Panc1 (cell line): ENCODE data around the gene OVCH2. TPM values are rescaled to one million over a fixed set of nuclear protein-coding genes. Genes with fewer than 3 reads are reported as not detected.

Experiments used
- ATAC-seq: fragments of 200-7000 bp; cut with Tn5 transposase; 2 replicates; pipeline ENCODE4 v1.9.1; 2020; ENCODE audit warnings: mild to moderate bottlenecking, moderate library complexity
- BruUV-seq: library from RNA; stranded (reverse); fragments of 400-500 nt; replicated peaks from 2 replicates; lab custom pipeline; 2021; lab: Mats Ljungman, UMichigan
- CTCF ChIA-PET: fragments of 300-600 bp; sonication (Branson Sonifier 250); formaldehyde crosslinking; loops from one replicate; lab custom pipeline; 2022; ENCODE audit warnings: antibody characterized with exemption; lab: Charles Lee
- POLR2A ChIA-PET: fragments of 300-600 bp; sonication (Branson Sonifier 250); formaldehyde crosslinking; loops from one replicate; lab custom pipeline; 2022; ENCODE audit warnings: antibody characterized with exemption; lab: Charles Lee
- DNase-seq: peaks from one replicate; pipeline ENCODE4 v3.0.0-alpha.2; 2010; ENCODE audit warnings: low read depth, low spot score
- H3K27ac ChIP-seq: 2 replicates; pipeline ENCODE4 v1.5.1; 2011; ENCODE audit warnings: mild to moderate bottlenecking, low read length, inconsistent platforms
- H3K27me3 ChIP-seq: fragments of 200-500 bp; sonication (Bioruptor generic); 2 replicates; pipeline ENCODE4 v1.6.0; 2014; ENCODE audit warnings: low read length, inconsistent platforms; ENCODE audit not compliant: control insufficient read depth, insufficient read depth
- H3K36me3 ChIP-seq: fragments of 200-500 bp; sonication (Bioruptor generic); 2 replicates; pipeline ENCODE4 v1.5.1; 2014; ENCODE audit warnings: inconsistent platforms, mild to moderate bottlenecking, low read length, moderate library complexity; ENCODE audit not compliant: control insufficient read depth, insufficient read depth
- H3K4me1 ChIP-seq: 2 replicates; pipeline ENCODE4 v1.5.1; 2011; ENCODE audit warnings: inconsistent platforms, mild to moderate bottlenecking, low read length, moderate library complexity; ENCODE audit not compliant: control insufficient read depth, insufficient read depth
- H3K4me3 ChIP-seq, 2 experiments: 2 replicates each; pipeline ENCODE4 v1.5.1; 2011 to 2012; ENCODE audit warnings: low read depth in 2 of 2, low read length in 2 of 2, mild to moderate bottlenecking in 2 of 2, inconsistent platforms in 1 of 2, moderate library complexity in 1 of 2
- H3K9me3 ChIP-seq: fragments of 200-500 bp; sonication (Bioruptor generic); 2 replicates; pipeline ENCODE4 v1.5.1; 2014; ENCODE audit warnings: low read depth, mild to moderate bottlenecking, inconsistent platforms, low read length, moderate library complexity; ENCODE audit not compliant: control insufficient read depth, insufficient read depth
- POLR2AphosphoS5 ChIP-seq: IDR thresholded peaks from 2 replicates; pipeline ENCODE4 v1.6.1; 2012; ENCODE audit warnings: mild to moderate bottlenecking, low read depth, low read length, moderate library complexity
- SIN3A ChIP-seq: IDR thresholded peaks from 2 replicates; pipeline ENCODE4 v1.6.1; 2012; ENCODE audit warnings: low read depth, mild to moderate bottlenecking, low read length, moderate library complexity, borderline replicate concordance; ENCODE audit not compliant: insufficient read depth
- TCF7L2 ChIP-seq: IDR thresholded peaks from 2 replicates; pipeline ENCODE4 v1.6.1; 2011; ENCODE audit warnings: mild to moderate bottlenecking, low read depth, low read length, inconsistent platforms
- in situ Hi-C: cut with HindIII; loops from 2 replicates; pipeline ENCODE4 v1.10.0; 2016; ENCODE audit warnings: low sequenced_read_pairs, low pct_unique_long_range_greater_than_20kb
- intact Hi-C: fragments of 100-400 bp; cut with micrococcal nuclease; formaldehyde crosslinking; loops from one replicate; pipeline ENCODE4 v1.10.0; 2022; ENCODE audit not compliant: unreplicated experiment
- total RNA-seq: library from RNA; stranded (reverse); gene quantifications from one replicate; pipeline ENCODE4 v1.2.1, GENCODE V29; 2021; ENCODE audit not compliant: unreplicated experiment
- TF ChIP-seq, protein P1 (sequence below): fragments of 450-650 bp; IDR thresholded peaks from 2 replicates; pipeline ENCODE4 v1.5.1; 2017; ENCODE audit warnings: mild to moderate bottlenecking
- TF ChIP-seq, protein P2 (sequence below), 2 experiments: IDR thresholded peaks; 2 replicates each; pipeline ENCODE4 v1.6.1; 2011 to 2012; ENCODE audit warnings: low read depth in 2 of 2, control low read depth in 1 of 2, low read length in 1 of 2, mild to moderate bottlenecking in 1 of 2, moderate library complexity in 1 of 2; ENCODE audit not compliant: insufficient read depth in 1 of 2

The OVCH2 gene
- total RNA-seq, 1 experiment from 2014 or later = not detected

DNA sequence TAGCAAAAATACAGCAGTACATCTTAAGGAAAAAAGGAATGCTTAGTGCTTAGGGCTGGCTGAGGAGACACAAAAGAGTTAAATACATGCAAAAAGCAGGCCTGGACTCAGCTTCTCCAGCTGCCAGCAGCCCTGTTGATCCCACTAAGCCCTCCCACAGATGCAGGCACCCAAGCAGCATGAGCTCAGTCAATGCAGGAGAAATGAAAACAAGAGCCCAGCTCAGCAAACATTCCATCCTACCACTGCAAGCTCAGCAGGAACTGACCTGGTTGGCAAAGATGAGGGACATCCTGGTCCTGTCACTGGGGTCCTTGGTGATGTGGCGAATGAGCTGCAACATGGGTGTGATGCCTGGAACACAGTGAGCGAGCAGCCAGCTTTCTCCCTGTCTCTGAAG lies 38.8 kb downstream of the OVCH2 start:
- BruUV-seq = no TSS peak
- POLR2A ChIA-PET = no interaction called here
- Histone ChIP-seq H3K27ac (no peak overlapping the region), H3K36me3 (no peaks in the 10 kb centered on the region), H3K27me3 (no peaks in the 10 kb centered on the region), H3K4me3 (no peak overlapping the region), H3K4me1 (no peaks in the 10 kb centered on the region), H3K9me3 (no peaks in the 10 kb centered on the region)
- no peak for ATAC-seq
- intact Hi-C loops = no loop called here
- no peak for DNase-seq
- CTCF ChIA-PET = interaction anchor here (0.9 to 1.0 kb wide), 2 partner anchors 10 to 90 kb away, joined by 3 read pairs; no protein-coding TSS in a partner anchor
- in situ Hi-C loops = no loop called here
- TF ChIP-seq TCF7L2 (no peak), POLR2AphosphoS5 (no peak), SIN3A (no peak)
- TF ChIP-seq, protein P1, sequence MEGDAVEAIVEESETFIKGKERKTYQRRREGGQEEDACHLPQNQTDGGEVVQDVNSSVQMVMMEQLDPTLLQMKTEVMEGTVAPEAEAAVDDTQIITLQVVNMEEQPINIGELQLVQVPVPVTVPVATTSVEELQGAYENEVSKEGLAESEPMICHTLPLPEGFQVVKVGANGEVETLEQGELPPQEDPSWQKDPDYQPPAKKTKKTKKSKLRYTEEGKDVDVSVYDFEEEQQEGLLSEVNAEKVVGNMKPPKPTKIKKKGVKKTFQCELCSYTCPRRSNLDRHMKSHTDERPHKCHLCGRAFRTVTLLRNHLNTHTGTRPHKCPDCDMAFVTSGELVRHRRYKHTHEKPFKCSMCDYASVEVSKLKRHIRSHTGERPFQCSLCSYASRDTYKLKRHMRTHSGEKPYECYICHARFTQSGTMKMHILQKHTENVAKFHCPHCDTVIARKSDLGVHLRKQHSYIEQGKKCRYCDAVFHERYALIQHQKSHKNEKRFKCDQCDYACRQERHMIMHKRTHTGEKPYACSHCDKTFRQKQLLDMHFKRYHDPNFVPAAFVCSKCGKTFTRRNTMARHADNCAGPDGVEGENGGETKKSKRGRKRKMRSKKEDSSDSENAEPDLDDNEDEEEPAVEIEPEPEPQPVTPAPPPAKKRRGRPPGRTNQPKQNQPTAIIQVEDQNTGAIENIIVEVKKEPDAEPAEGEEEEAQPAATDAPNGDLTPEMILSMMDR = no peak
- TF ChIP-seq, protein P2, sequence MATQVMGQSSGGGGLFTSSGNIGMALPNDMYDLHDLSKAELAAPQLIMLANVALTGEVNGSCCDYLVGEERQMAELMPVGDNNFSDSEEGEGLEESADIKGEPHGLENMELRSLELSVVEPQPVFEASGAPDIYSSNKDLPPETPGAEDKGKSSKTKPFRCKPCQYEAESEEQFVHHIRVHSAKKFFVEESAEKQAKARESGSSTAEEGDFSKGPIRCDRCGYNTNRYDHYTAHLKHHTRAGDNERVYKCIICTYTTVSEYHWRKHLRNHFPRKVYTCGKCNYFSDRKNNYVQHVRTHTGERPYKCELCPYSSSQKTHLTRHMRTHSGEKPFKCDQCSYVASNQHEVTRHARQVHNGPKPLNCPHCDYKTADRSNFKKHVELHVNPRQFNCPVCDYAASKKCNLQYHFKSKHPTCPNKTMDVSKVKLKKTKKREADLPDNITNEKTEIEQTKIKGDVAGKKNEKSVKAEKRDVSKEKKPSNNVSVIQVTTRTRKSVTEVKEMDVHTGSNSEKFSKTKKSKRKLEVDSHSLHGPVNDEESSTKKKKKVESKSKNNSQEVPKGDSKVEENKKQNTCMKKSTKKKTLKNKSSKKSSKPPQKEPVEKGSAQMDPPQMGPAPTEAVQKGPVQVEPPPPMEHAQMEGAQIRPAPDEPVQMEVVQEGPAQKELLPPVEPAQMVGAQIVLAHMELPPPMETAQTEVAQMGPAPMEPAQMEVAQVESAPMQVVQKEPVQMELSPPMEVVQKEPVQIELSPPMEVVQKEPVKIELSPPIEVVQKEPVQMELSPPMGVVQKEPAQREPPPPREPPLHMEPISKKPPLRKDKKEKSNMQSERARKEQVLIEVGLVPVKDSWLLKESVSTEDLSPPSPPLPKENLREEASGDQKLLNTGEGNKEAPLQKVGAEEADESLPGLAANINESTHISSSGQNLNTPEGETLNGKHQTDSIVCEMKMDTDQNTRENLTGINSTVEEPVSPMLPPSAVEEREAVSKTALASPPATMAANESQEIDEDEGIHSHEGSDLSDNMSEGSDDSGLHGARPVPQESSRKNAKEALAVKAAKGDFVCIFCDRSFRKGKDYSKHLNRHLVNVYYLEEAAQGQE (IDR thresholded peaks at IDR 0.05; ENCODE audit: insufficient read depth in 1 of 2, low read depth in 2 of 2, low read length in 1 of 2) = no peak

DNA sequence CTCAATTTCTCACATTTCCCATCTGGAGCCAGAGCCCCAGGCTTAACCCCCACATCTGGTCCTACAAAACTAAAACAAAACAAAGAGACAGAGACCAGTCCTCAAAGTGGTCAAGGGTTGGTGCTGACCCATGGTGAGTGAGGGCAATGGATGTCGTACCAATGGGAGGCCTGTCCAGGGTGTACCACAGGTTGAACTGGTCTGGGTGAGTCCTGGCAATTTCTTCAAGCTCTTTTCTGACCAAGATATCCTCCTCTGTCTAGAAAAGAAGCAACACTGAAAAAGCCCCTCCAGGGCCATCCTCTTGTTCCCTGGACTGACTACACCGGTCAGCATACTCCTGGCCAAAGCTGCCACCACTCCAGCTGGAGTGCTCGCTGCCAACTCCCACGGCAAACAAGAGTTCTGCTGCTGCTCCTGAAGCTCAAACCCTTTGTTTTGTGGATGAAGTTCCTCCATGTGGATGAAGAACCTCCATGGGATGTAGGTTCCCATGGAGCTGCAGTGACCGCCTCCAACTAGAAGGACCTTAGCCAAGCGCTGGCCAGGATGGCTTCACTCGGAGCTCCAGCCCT lies 39.9 kb downstream of the OVCH2 start:
- H3K9me3 ChIP-seq = no peaks in the 10 kb centered on the region
- no peak overlapping the region for H3K4me3 ChIP-seq
- ChIA-PET POLR2A (no interaction called here), CTCF (interaction anchor here (0.9 to 3.1 kb wide), 5 partner anchors 9 to 153 kb away, joined by 3 to 21 read pairs (median 4); partner anchors contain the start of gene PPFIBP2)
- ATAC-seq = no peak
- H3K27ac ChIP-seq = no peak overlapping the region
- no TSS peak for BruUV-seq
- intact Hi-C loops (no loop called here), in situ Hi-C loops (no loop called here)
- no peak for DNase-seq
- no peaks in the 10 kb centered on the region for H3K4me1 ChIP-seq
- H3K36me3 ChIP-seq = no peaks in the 10 kb centered on the region
- TF ChIP-seq POLR2AphosphoS5 (no peak), TCF7L2 (no peak), SIN3A (no peak)
- TF ChIP-seq, protein P1 = no peak
- TF ChIP-seq, protein P2 (IDR thresholded peaks at IDR 0.05; ENCODE audit: insufficient read depth in 1 of 2, low read depth in 2 of 2, low read length in 1 of 2) = no peak
- no peaks in the 10 kb centered on the region for H3K27me3 ChIP-seq
